ENCODE measurements around the gene CA7.
"Not testable (repeated sequence)": the region's sequence is repeated elsewhere in the genome, so short reads cannot be mapped to it uniquely, and the experiment has no call there.

- TF ChIP-seq CTCF (IDR thresholded peaks at IDR 0.05 in 4 of 5, conservative IDR thresholded peaks at IDR 0.05 in 1 of 5); POLR2A (IDR thresholded peaks at IDR 0.05): not testable (repeated sequence)
Measured at GRCh38 chr16:66896682-66897081, 52.5 kb downstream of the CA7 start.

All from gastrocnemius medialis (tissue), 4 donors.